ENCODE results near the gene PODXL.
"Not testable (repeated sequence)": the region's sequence is repeated elsewhere in the genome, so short reads cannot be mapped to it uniquely, and the experiment has no call there.

Gene PODXL

GRCh38 chr7:131471250-131472004, 85.0 kb downstream of the PODXL start:
- no peaks in the 10 kb centered on the region for H3K9me2 ChIP-seq (replicated peaks; ENCODE audit: insufficient read depth, low read length)
- H3F3A ChIP-seq (ENCODE audit: insufficient read depth, low read length): no peaks in the 10 kb centered on the region
- H3K27ac ChIP-seq (ENCODE audit: low read length): no peak overlapping the region
- H3K9ac ChIP-seq (ENCODE audit: low read length): no peak overlapping the region
- no peaks in the 10 kb centered on the region for H3K79me2 ChIP-seq (ENCODE audit: low read length)
- no peaks in the 10 kb centered on the region for H4K20me1 ChIP-seq (ENCODE audit: insufficient read depth, low read length)
- no peaks in the 10 kb centered on the region for H3K9me3 ChIP-seq (replicated peaks; ENCODE audit: insufficient read depth, low read length)
- TF ChIP-seq EZH2phosphoT487 (IDR thresholded peaks at IDR 0.05; ENCODE audit: low read length) (no peak), CTCF (IDR thresholded peaks at IDR 0.05; ENCODE audit: low read length) (no peak), EZH2 (optimal IDR thresholded peaks at IDR 0.05; ENCODE audit: low read depth, low read length) (no peak)
- no peak for DNase-seq
- H3K4me1 ChIP-seq (ENCODE audit: low read length): no peaks in the 10 kb centered on the region
- H3K4me3 ChIP-seq (ENCODE audit: low read length): no peak overlapping the region
- no peaks in the 10 kb centered on the region for H3K27me3 ChIP-seq (replicated peaks; ENCODE audit: insufficient read depth, low read length)
- no peak overlapping the region for H3K4me2 ChIP-seq (ENCODE audit: low read depth, low read length)
- no peak overlapping the region for H2AFZ ChIP-seq (ENCODE audit: low read length)
- 0 out of 2 replicates have a peak, but pooled peaks cover 6% of the 10 kb centered on the region for H3K36me3 ChIP-seq (replicated peaks; ENCODE audit: insufficient read depth, low read length)

- Histone ChIP-seq H4K20me1 (ENCODE audit: insufficient read depth, low read length) (no peaks in the 10 kb centered on the region), H3K79me2 (ENCODE audit: low read length) (no peaks in the 10 kb centered on the region), H3K9me2 (replicated peaks; ENCODE audit: insufficient read depth, low read length) (no peaks in the 10 kb centered on the region), H3K4me2 (ENCODE audit: low read depth, low read length) (no peak overlapping the region), H3K9ac (ENCODE audit: low read length) (no peak overlapping the region), H3K4me1 (ENCODE audit: low read length) (no peaks in the 10 kb centered on the region), H3K27me3 (replicated peaks; ENCODE audit: insufficient read depth, low read length) (no peaks in the 10 kb centered on the region), H3K27ac (ENCODE audit: low read length) (no peak overlapping the region), H3K9me3 (replicated peaks; ENCODE audit: insufficient read depth, low read length) (no peaks in the 10 kb centered on the region), H3K4me3 (ENCODE audit: low read length) (no peak overlapping the region), H2AFZ (ENCODE audit: low read length) (no peak overlapping the region), H3F3A (ENCODE audit: insufficient read depth, low read length) (no peaks in the 10 kb centered on the region), H3K36me3 (replicated peaks; ENCODE audit: insufficient read depth, low read length) (0 out of 2 replicates have a peak, but pooled peaks cover 6% of the 10 kb centered on the region)
- no peak for TF ChIP-seq EZH2phosphoT487 (IDR thresholded peaks at IDR 0.05; ENCODE audit: low read length)
- TF ChIP-seq CTCF (IDR thresholded peaks at IDR 0.05; ENCODE audit: low read length): no peak
- TF ChIP-seq EZH2 (optimal IDR thresholded peaks at IDR 0.05; ENCODE audit: low read depth, low read length): no peak
- DNase-seq: no peak
These were observed 88.6 kb downstream of the PODXL start for GRCh38 chr7:131467788-131468187.

GRCh38 chr7:131466735-131467365, 89.6 kb downstream of the PODXL start:
- Histone ChIP-seq H4K20me1 (ENCODE audit: insufficient read depth, low read length) (no peaks in the 10 kb centered on the region), H3K79me2 (ENCODE audit: low read length) (no peaks in the 10 kb centered on the region), H3K27ac (ENCODE audit: low read length) (no peak overlapping the region), H2AFZ (ENCODE audit: low read length) (no peak overlapping the region), H3K4me3 (ENCODE audit: low read length) (no peak overlapping the region), H3K4me1 (ENCODE audit: low read length) (no peaks in the 10 kb centered on the region), H3K9me3 (replicated peaks; ENCODE audit: insufficient read depth, low read length) (no peaks in the 10 kb centered on the region), H3K27me3 (replicated peaks; ENCODE audit: insufficient read depth, low read length) (no peaks in the 10 kb centered on the region), H3K9ac (ENCODE audit: low read length) (no peak overlapping the region), H3F3A (ENCODE audit: insufficient read depth, low read length) (no peaks in the 10 kb centered on the region), H3K9me2 (replicated peaks; ENCODE audit: insufficient read depth, low read length) (no peaks in the 10 kb centered on the region), H3K36me3 (replicated peaks; ENCODE audit: insufficient read depth, low read length) (0 out of 2 replicates have a peak, but pooled peaks cover 6% of the 10 kb centered on the region), H3K4me2 (ENCODE audit: low read depth, low read length) (no peak overlapping the region)
- no peak for DNase-seq
- TF ChIP-seq CTCF (IDR thresholded peaks at IDR 0.05; ENCODE audit: low read length) (no peak), EZH2 (optimal IDR thresholded peaks at IDR 0.05; ENCODE audit: low read depth, low read length) (no peak), EZH2phosphoT487 (IDR thresholded peaks at IDR 0.05; ENCODE audit: low read length) (no peak)

GRCh38 chr7:131462715-131463114, 93.7 kb downstream of the PODXL start:
- H3K4me2 ChIP-seq (ENCODE audit: low read depth, low read length); H3K4me3 ChIP-seq (ENCODE audit: low read length); H3K27ac ChIP-seq (ENCODE audit: low read length); H3K4me1 ChIP-seq (ENCODE audit: low read length); H3K9me3 ChIP-seq (replicated peaks; ENCODE audit: insufficient read depth, low read length); H3K36me3 ChIP-seq (replicated peaks; ENCODE audit: insufficient read depth, low read length); H3K79me2 ChIP-seq (ENCODE audit: low read length); H4K20me1 ChIP-seq (ENCODE audit: insufficient read depth, low read length); H3F3A ChIP-seq (ENCODE audit: insufficient read depth, low read length); H2AFZ ChIP-seq (ENCODE audit: low read length); DNase-seq; H3K27me3 ChIP-seq (replicated peaks; ENCODE audit: insufficient read depth, low read length); H3K9me2 ChIP-seq (replicated peaks; ENCODE audit: insufficient read depth, low read length); H3K9ac ChIP-seq (ENCODE audit: low read length): not testable (repeated sequence)

Data from MM.1S (cell line).